CD8-positive, alpha-beta memory T cell (primary cell): ENCODE results near the gene KRTAP2-4. TPM values are rescaled to one million over a fixed set of nuclear protein-coding genes. Genes with fewer than 3 reads are reported as not detected.
"Not testable (repeated sequence)": the region's sequence is repeated elsewhere in the genome, so short reads cannot be mapped to it uniquely, and the experiment has no call there.

ENCODE experiments used
- CTCF ChIA-PET: fragments of 350-600 bp; sonication (Branson Sonifier 250); formaldehyde crosslinking; loops from one replicate; lab custom pipeline; 2021; ENCODE audit warnings: antibody characterized with exemption; lab: Charles Lee
- POLR2A ChIA-PET: fragments of 350-600 bp; sonication (Branson Sonifier 250); formaldehyde crosslinking; loops from one replicate; lab custom pipeline; 2021; ENCODE audit warnings: antibody characterized with exemption; lab: Charles Lee
- DNase-seq, 5 donors: peaks; one replicate each; pipeline versions ENCODE4 v3.0.0 to v3.0.0-alpha.2; 2020 to 2022; ENCODE audit warnings: mixed read lengths in 1 of 5
- H3K27ac ChIP-seq: one replicate; pipeline ENCODE4 v1.7.0; 2013; ENCODE audit warnings: low read depth, mild to moderate bottlenecking, low read length, moderate library complexity
- H3K27me3 ChIP-seq: 2 replicates; pipeline ENCODE4 v1.7.0; 2013; ENCODE audit warnings: low read length, mild to moderate bottlenecking; ENCODE audit not compliant: insufficient read depth, poor library complexity, severe bottlenecking
- H3K36me3 ChIP-seq: 2 replicates; pipeline ENCODE4 v1.7.0; 2013; ENCODE audit warnings: mild to moderate bottlenecking, low read length, moderate library complexity; ENCODE audit not compliant: insufficient read depth
- H3K4me1 ChIP-seq: 2 replicates; pipeline ENCODE4 v1.7.0; 2013; ENCODE audit warnings: mild to moderate bottlenecking, low read length, moderate library complexity; ENCODE audit not compliant: insufficient read depth
- H3K4me3 ChIP-seq: 2 replicates; pipeline ENCODE4 v1.7.0; 2013; ENCODE audit warnings: mild to moderate bottlenecking, low read length
- H3K9me3 ChIP-seq: 2 replicates; pipeline ENCODE4 v1.7.0; 2013; ENCODE audit warnings: mild to moderate bottlenecking, low read length
- H3K27ac Mint-ChIP-seq, 8 donors: one replicate each; pipeline ENCODE4 v1.8.0; 2020 to 2021; ENCODE audit warnings: mixed read lengths in 8 of 8, mild to moderate bottlenecking in 6 of 8, inconsistent platforms in 3 of 8, moderate library complexity in 3 of 8
- H3K27me3 Mint-ChIP-seq, 2 donors: one replicate each; pipeline ENCODE4 v1.8.0; 2020 to 2021; ENCODE audit warnings: mixed read lengths in 2 of 2, mild to moderate bottlenecking in 1 of 2, moderate library complexity in 1 of 2
- H3K36me3 Mint-ChIP-seq, 3 donors: one replicate each; pipeline ENCODE4 v1.8.0; 2020 to 2021; ENCODE audit warnings: mixed read lengths in 3 of 3, inconsistent platforms in 1 of 3, mild to moderate bottlenecking in 1 of 3
- H3K4me1 Mint-ChIP-seq, 3 donors: one replicate each; pipeline ENCODE4 v1.8.0; 2020 to 2021; ENCODE audit warnings: mixed read lengths in 3 of 3, inconsistent platforms in 1 of 3, mild to moderate bottlenecking in 1 of 3
- H3K4me3 Mint-ChIP-seq, 7 donors: one replicate each; pipeline ENCODE4 v1.8.0; 2020 to 2021; ENCODE audit warnings: mixed read lengths in 7 of 7, mild to moderate bottlenecking in 6 of 7, moderate library complexity in 4 of 7, inconsistent platforms in 2 of 7
- H3K9me3 Mint-ChIP-seq, 5 donors: one replicate each; pipeline ENCODE4 v1.8.0; 2020 to 2022; ENCODE audit warnings: mixed read lengths in 5 of 5, mild to moderate bottlenecking in 3 of 5, moderate library complexity in 2 of 5, inconsistent platforms in 1 of 5
- polyA plus RNA-seq: library from polyadenylated mRNA; unstranded; fragments of 300-500 nt; fragmentation: Illumina TruSeq; gene quantifications from one replicate; pipeline ENCODE4 v1.2.3, GENCODE V29; 2021
- total RNA-seq, 2 experiments: library from RNA; stranded (reverse); gene quantifications; one replicate each; pipeline ENCODE4 v1.2.3, GENCODE V29; 2021

The KRTAP2-4 gene
- total and polyA plus RNA-seq, 3 experiments from 2014 or later = not detected

GRCh38 chr17:41101586-41102259, 36.0 kb upstream of the KRTAP2-4 start, which contains the start of gene KRTAP4-16:
KRTAP4-16 (minus strand) TSS chr17:41102209; CDS start chr17:41102209, 0 bp downstream.
- no peak within 1 kb of the TSS for H3K27ac Mint-ChIP-seq

DNA sequence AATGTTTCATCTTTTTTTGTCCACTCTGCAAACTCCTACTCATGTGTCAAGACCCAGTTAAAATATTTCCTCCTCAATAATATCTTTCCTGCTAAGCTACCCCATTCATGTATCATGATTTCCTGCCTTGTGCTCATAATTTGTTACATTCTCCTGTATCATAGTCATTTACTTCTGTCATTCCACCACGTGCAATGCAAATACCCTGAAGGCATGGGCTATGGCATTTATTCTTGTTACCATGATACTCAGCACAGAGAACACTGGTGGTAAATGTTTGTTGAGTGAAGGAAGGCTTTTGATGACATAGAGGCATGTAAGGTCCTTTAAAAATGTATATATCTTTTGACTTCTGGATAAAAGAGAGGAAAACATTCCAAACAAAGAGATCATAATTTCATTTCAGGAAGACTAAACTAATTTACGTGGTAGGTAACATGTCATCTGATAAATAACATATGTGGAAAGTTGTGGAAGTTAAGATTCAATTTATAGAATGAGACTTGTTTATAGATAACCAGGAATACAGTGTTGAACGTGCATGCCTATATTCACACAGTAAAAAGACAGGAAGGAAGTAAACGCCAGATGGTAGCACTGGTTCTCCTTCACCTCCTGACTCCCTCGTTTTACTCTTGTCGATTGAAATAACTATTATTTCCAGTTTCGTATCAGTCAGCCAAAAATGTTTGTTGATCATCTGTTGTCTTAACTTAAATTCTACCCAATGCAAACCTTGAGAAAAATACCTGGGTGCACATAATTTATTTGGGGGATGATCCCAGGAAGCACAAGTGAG, 34.2 kb upstream of the KRTAP2-4 start:
- H3K4me3 Mint-ChIP-seq, DNase-seq, H3K36me3 ChIP-seq, CTCF ChIA-PET, H3K27me3 ChIP-seq, POLR2A ChIA-PET, H3K27ac Mint-ChIP-seq, H3K36me3 Mint-ChIP-seq, H3K4me1 Mint-ChIP-seq, H3K9me3 Mint-ChIP-seq, H3K4me3 ChIP-seq, H3K9me3 ChIP-seq, H3K27ac ChIP-seq, H3K4me1 ChIP-seq: not testable (repeated sequence)
- peaks cover 20 to 47% of the 10 kb centered on the region in 2 donors for H3K27me3 Mint-ChIP-seq

More at GRCh38 chr17:41101586-41102259, 36.0 kb upstream of the KRTAP2-4 start, which contains the start of gene KRTAP4-16:
- Histone ChIP-seq H3K27ac (no peak within 1 kb of the TSS), H3K27me3 (no peaks in the 10 kb centered on the region), H3K4me3 (no peak within 1 kb of the TSS), H3K36me3 (no peaks in the 10 kb centered on the region), H3K9me3 (no peaks in the 10 kb centered on the region), H3K4me1 (no peaks in the 10 kb centered on the region)
- Mint-ChIP-seq H3K36me3 (peaks cover 0 to 5% (median 0%) of the 10 kb centered on the region in 3 donors), H3K4me3 (no peak within 1 kb of the TSS), H3K9me3 (no peaks in the 10 kb centered on the region), H3K4me1 (peaks cover 0 to 7% (median 6%) of the 10 kb centered on the region in 3 donors), H3K27me3 (peaks cover 12 to 39% of the 10 kb centered on the region in 2 donors)
- ChIA-PET CTCF (no interaction called here), POLR2A (no interaction called here)
- no peak for DNase-seq

GRCh38 chr17:41098481-41098880, 32.8 kb upstream of the KRTAP2-4 start:
- Histone ChIP-seq H3K36me3 (no peaks in the 10 kb centered on the region), H3K4me3 (no peak overlapping the region), H3K27me3 (peaks cover 3% of the 10 kb centered on the region), H3K9me3 (no peaks in the 10 kb centered on the region), H3K4me1 (no peaks in the 10 kb centered on the region), H3K27ac (no peak overlapping the region)
- Mint-ChIP-seq H3K4me1 (peaks cover 0 to 7% (median 6%) of the 10 kb centered on the region in 3 donors), H3K4me3 (no peak overlapping the region), H3K9me3 (no peaks in the 10 kb centered on the region), H3K36me3 (peaks cover 0 to 5% (median 0%) of the 10 kb centered on the region in 3 donors), H3K27ac (peak overlapping the region in 1 of 8 donors; percentile 23), H3K27me3 (peaks cover 22 to 55% of the 10 kb centered on the region in 2 donors)
- DNase-seq = no peak
- ChIA-PET CTCF (no interaction called here), POLR2A (no interaction called here)

DNA sequence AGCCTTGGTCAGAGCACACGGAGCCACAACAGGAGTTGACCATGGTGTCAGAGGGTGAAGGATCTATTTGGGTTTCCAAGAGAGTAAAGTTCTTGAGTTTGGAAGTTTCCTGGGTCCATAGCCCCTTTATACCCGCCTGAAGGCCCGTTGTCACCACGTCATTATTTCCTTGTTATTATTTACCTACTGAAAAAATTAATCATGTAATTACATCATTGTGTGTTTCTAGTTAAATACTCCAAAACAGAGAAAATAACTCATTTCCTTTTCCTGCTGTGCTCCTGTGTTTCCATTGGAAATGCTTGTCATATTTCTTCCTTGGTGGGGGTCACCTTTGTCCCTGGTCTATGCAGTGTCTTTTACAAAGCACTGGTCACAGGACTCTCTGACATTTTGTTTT, 32.4 kb upstream of the KRTAP2-4 start, which contains the start of gene KRTAP4-8:
KRTAP4-8 (minus strand) TSS at position 101 of the 400 bp plus-strand sequence; CDS start at position 43, 58 bp downstream.
- Histone ChIP-seq H3K4me3 (no peak within 1 kb of the TSS), H3K4me1 (no peaks in the 10 kb centered on the region), H3K9me3 (no peaks in the 10 kb centered on the region), H3K27ac (no peak within 1 kb of the TSS), H3K27me3 (peaks cover 3% of the 10 kb centered on the region), H3K36me3 (no peaks in the 10 kb centered on the region)
- CTCF ChIA-PET = no interaction called here
- H3K36me3 Mint-ChIP-seq = peaks cover 0 to 5% (median 0%) of the 10 kb centered on the region in 3 donors
- peaks cover 0 to 7% (median 6%) of the 10 kb centered on the region in 3 donors for H3K4me1 Mint-ChIP-seq
- H3K4me3 Mint-ChIP-seq = no peak within 1 kb of the TSS
- H3K27me3 Mint-ChIP-seq = peaks cover 23 to 55% of the 10 kb centered on the region in 2 donors
- peak within 1 kb of the TSS in 1 of 8 donors; percentile 23 for H3K27ac Mint-ChIP-seq
- POLR2A ChIA-PET = no interaction called here
- DNase-seq = no peak
- peaks cover 0 to 2% (median 0%) of the 10 kb centered on the region in 5 donors for H3K9me3 Mint-ChIP-seq

- CTCF ChIA-PET = no interaction called here
- Mint-ChIP-seq H3K4me3 (no peak overlapping the region), H3K9me3 (peaks cover 0 to 7% (median 0%) of the 10 kb centered on the region in 5 donors), H3K36me3 (peaks cover 0 to 5% (median 0%) of the 10 kb centered on the region in 3 donors), H3K4me1 (peaks cover 0 to 7% (median 6%) of the 10 kb centered on the region in 3 donors), H3K27ac (no peak overlapping the region), H3K27me3 (peaks cover 24 to 55% of the 10 kb centered on the region in 2 donors)
- Histone ChIP-seq H3K27me3 (peaks cover 3% of the 10 kb centered on the region), H3K9me3 (no peaks in the 10 kb centered on the region), H3K4me1 (no peaks in the 10 kb centered on the region), H3K4me3 (no peak overlapping the region), H3K36me3 (no peaks in the 10 kb centered on the region), H3K27ac (no peak overlapping the region)
- POLR2A ChIA-PET = no interaction called here
- DNase-seq = no peak
These were observed 30.4 kb upstream of the KRTAP2-4 start for GRCh38 chr17:41096055-41096454.

GRCh38 chr17:41088760-41089352, 23.2 kb upstream of the KRTAP2-4 start:
- H3K27me3 ChIP-seq, CTCF ChIA-PET, H3K27ac Mint-ChIP-seq, H3K4me3 ChIP-seq, H3K9me3 Mint-ChIP-seq, POLR2A ChIA-PET, H3K4me1 Mint-ChIP-seq, DNase-seq, H3K36me3 ChIP-seq, H3K27ac ChIP-seq, H3K9me3 ChIP-seq, H3K36me3 Mint-ChIP-seq, H3K4me3 Mint-ChIP-seq, H3K4me1 ChIP-seq: not testable (repeated sequence)
- H3K27me3 Mint-ChIP-seq = peaks cover 10 to 20% of the 10 kb centered on the region in 2 donors

DNA sequence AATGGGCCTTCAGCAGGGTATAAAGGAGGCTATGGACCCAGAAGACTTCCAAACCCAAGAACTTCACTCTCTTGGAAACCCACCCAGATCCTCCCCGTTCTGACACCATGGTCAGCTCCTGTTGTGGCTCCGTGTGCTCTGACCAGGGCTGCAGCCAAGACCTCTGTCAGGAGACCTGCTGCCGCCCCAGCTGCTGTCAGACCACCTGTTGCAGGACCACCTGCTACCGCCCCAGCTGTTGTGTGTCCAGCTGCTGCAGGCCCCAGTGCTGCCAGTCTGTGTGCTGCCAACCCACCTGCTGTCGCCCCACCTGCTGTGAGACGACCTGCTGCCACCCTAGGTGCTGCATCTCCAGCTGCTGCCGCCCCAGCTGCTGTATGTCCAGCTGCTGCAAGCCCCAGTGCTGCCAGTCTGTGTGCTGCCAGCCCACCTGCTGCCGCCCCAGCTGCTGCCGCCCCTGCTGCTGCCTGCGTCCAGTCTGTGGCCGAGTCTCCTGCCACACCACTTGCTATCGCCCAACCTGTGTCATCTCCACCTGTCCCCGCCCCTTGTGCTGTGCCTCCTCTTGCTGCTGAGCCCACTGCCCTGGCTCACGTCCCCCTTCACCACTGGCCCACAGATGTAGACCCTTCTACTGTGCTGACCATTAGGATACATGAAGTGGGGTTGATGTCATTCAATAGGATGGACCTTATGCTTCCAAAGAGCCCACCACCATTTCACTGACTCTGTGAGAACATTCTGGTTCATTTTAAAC, 18.6 kb upstream of the KRTAP2-4 start, which contains the start of gene KRTAP4-7:
KRTAP4-7 (plus strand) TSS at position 51 of the 757 bp plus-strand sequence; CDS start at position 108, 57 bp downstream.
- H3K27ac Mint-ChIP-seq = peak within 1 kb of the TSS in 1 of 8 donors; percentile 86

More for the DNA sequence above, 18.6 kb upstream of the KRTAP2-4 start, which contains the start of gene KRTAP4-7:
- H3K4me1 Mint-ChIP-seq, H3K27ac ChIP-seq, H3K36me3 ChIP-seq, H3K9me3 ChIP-seq, CTCF ChIA-PET, H3K4me1 ChIP-seq, H3K4me3 ChIP-seq, H3K27me3 ChIP-seq, DNase-seq, H3K9me3 Mint-ChIP-seq, H3K36me3 Mint-ChIP-seq, H3K4me3 Mint-ChIP-seq: not testable (repeated sequence)
- POLR2A ChIA-PET = interaction anchor here (0.6 kb wide), 1 partner anchor 34 kb away, joined by 3 read pairs; the partner anchor contains the start of gene KRTAP4-11
- peaks cover 12 to 28% of the 10 kb centered on the region in 2 donors for H3K27me3 Mint-ChIP-seq
